ENCODE measurements around the gene RTN4IP1.

DNA sequence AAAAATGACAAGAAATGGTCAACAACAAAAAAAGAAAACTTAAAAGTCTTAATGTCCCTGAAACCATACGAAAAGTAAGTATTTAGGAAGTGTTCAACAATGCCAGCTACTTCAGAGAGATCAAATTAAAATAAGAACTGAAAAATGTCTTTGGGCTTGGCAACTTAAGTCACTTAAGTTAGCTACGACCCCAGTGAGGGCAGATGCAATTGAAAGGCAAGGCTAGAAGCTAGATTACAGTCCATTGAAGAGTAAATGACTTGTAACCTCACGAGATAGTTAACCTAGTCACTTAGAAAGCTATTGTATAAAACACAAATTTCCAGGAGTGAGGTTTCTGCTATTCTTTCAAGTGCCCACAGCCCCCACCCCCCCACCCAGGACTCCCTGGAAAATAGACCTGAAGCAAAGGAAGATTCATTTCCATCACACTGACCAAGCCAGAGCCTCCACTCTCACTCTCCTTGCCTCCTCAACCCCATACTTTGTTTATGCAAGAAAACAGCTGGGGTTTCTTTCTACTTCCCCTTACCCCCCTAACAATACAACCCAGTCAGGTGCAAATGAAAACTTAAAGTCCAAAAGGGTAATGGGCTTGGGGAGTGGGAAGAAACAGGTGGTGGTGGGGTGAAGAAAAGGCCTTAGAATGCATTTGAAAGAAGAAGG lies 14.6 kb downstream of the RTN4IP1 start:
- TF ChIP-seq POLR2A (IDR thresholded peaks at IDR 0.05; ENCODE audit: low read depth, low read length) (no peak), TAF1 (IDR thresholded peaks at IDR 0.05; ENCODE audit: low read depth, low read length) (no peak), POLR2AphosphoS5 (IDR thresholded peaks at IDR 0.05; ENCODE audit: low read depth, low read length) (no peak), POU2F2 (IDR thresholded peaks at IDR 0.05; ENCODE audit: low read depth, low read length) (no peak), SPI1 (IDR thresholded peaks at IDR 0.05; ENCODE audit: low read depth, low read length) (no peak), PAX5 (IDR thresholded peaks at IDR 0.05; ENCODE audit: insufficient read depth, low read length, severe bottlenecking) (no peak)

Measured in GM12891 (cell line).